Measurements from ENCODE around the gene NISCH.

- TF ChIP-seq CTCF (IDR thresholded peaks at IDR 0.05; ENCODE audit: insufficient read depth, low read length, poor library complexity, severe bottlenecking) (no peak), EZH2phosphoT487 (conservative IDR thresholded peaks at IDR 0.05; ENCODE audit: low read length) (no peak)
Measured at GRCh38 chr3:52423173-52423572, 32.2 kb upstream of the NISCH start.

Data from SU-DHL-6 (cell line).